ENCODE data around the gene ARHGEF18. TPM values are rescaled to one million over a fixed set of nuclear protein-coding genes. Genes with fewer than 3 reads are reported as not detected.
A peak's percentile ranks its signal among the peaks of the same experiment; 100 is the strongest.

ARHGEF18 gene
- total RNA-seq, 2 donors from 2014 or later, result 47.8 to 58.6 TPM

- Mint-ChIP-seq H3K27ac (peak overlapping the region; percentile 99), H3K4me1 (peaks cover 11% of the 10 kb centered on the region), H3K9me3 (no peaks in the 10 kb centered on the region), H3K36me3 (ENCODE audit: low read depth) (peaks cover 62% of the 10 kb centered on the region), H3K27me3 (no peaks in the 10 kb centered on the region), H3K4me3 (peak overlapping the region; percentile 90)
- peak; percentile 64 for ATAC-seq (replicated peaks)
Observed at GRCh38 chr19:7386308-7386707, 37.6 kb downstream of the ARHGEF18 start.

- H3K36me3 Mint-ChIP-seq (ENCODE audit: low read depth), result peaks cover 67% of the 10 kb centered on the region
- no peaks in the 10 kb centered on the region for H3K27me3 Mint-ChIP-seq
- H3K9me3 Mint-ChIP-seq, result no peaks in the 10 kb centered on the region
- peak overlapping the region; percentile 90 for H3K4me3 Mint-ChIP-seq
- H3K27ac Mint-ChIP-seq, result peak overlapping the region; percentile 99
- ATAC-seq (replicated peaks), result no peak
- peaks cover 11% of the 10 kb centered on the region for H3K4me1 Mint-ChIP-seq
Observed at GRCh38 chr19:7386769-7387168, 38.0 kb downstream of the ARHGEF18 start.

DNA sequence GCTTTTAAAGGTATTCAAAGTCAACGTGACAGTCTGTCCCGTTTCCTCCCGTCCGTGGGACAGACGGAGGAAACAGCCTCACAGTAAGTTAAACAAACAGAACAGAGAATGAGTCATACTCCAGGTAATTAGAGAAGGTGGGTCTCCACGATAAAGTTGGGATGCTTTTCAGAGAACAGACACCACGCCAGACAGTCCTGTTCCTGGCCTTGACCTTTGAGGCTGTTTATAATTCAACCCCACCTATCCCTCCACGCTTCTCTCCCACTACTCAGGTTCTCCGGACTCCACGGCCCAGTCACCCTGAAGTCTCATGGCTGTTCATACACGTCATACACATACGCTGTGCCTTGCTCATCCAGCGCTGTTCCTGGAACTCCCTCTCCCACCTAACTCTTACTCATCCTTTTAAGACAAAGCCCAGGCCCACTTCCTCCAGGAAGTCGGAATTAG, 42.5 kb downstream of the ARHGEF18 start:
- Mint-ChIP-seq H3K9me3 (no peaks in the 10 kb centered on the region), H3K4me3 (peak overlapping the region; percentile 38), H3K4me1 (peaks cover 16% of the 10 kb centered on the region), H3K36me3 (ENCODE audit: low read depth) (peaks cover 49% of the 10 kb centered on the region), H3K27me3 (no peaks in the 10 kb centered on the region), H3K27ac (peak overlapping the region; percentile 35)
- ATAC-seq (replicated peaks), result no peak

GRCh38 chr19:7393459-7393858, 44.7 kb downstream of the ARHGEF18 start:
- peak overlapping the region; percentile 91 for H3K4me3 Mint-ChIP-seq
- peaks cover 46% of the 10 kb centered on the region for H3K36me3 Mint-ChIP-seq (ENCODE audit: low read depth)

GRCh38 chr19:7393939-7394730, 45.4 kb downstream of the ARHGEF18 start:
- no peak for ATAC-seq (replicated peaks)
- Mint-ChIP-seq H3K27ac (peak overlapping the region; percentile 68), H3K4me3 (peak overlapping the region; percentile 91), H3K4me1 (peaks cover 19% of the 10 kb centered on the region), H3K9me3 (no peaks in the 10 kb centered on the region), H3K36me3 (ENCODE audit: low read depth) (peaks cover 48% of the 10 kb centered on the region), H3K27me3 (no peaks in the 10 kb centered on the region)

More at GRCh38 chr19:7393459-7393858, 44.7 kb downstream of the ARHGEF18 start:
- no peaks in the 10 kb centered on the region for H3K9me3 Mint-ChIP-seq
- peak overlapping the region; percentile 68 for H3K27ac Mint-ChIP-seq
- ATAC-seq (replicated peaks), result no peak
- peaks cover 13% of the 10 kb centered on the region for H3K4me1 Mint-ChIP-seq
- no peaks in the 10 kb centered on the region for H3K27me3 Mint-ChIP-seq

DNA sequence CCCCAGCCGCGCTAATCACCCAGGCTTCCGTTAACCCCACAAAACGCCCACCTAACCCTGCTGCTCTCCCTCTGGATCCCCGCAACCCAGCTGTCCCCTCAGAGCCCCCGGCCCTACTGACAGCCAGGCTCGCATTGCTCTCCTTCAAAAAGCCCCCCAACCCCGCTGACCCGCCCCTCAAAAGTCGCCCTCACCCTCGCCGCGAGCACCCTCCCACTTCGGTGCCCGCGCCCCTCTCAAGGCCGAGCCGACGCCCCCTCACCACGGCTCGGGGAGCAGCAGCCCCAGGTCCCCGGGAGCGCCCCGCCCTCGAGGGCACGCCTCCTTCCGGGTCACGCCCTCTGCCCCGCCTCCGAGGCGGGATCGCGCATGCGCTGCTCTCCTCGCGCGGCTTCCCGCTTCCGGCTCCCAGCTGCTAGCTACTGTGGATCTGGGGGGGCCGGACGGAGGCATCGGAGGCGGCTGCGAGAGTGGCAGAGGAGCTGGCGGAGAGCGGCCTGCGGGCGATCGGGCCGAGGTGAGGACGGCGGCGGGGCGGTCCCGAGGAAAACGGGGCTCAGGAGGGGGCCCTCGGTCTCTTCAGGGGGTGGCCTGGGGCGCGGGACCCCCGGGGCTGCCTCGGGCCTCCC, 46.1 kb downstream of the ARHGEF18 start:
- Mint-ChIP-seq H3K27ac (peak overlapping the region; percentile 68), H3K27me3 (no peaks in the 10 kb centered on the region), H3K9me3 (no peaks in the 10 kb centered on the region)

DNA sequence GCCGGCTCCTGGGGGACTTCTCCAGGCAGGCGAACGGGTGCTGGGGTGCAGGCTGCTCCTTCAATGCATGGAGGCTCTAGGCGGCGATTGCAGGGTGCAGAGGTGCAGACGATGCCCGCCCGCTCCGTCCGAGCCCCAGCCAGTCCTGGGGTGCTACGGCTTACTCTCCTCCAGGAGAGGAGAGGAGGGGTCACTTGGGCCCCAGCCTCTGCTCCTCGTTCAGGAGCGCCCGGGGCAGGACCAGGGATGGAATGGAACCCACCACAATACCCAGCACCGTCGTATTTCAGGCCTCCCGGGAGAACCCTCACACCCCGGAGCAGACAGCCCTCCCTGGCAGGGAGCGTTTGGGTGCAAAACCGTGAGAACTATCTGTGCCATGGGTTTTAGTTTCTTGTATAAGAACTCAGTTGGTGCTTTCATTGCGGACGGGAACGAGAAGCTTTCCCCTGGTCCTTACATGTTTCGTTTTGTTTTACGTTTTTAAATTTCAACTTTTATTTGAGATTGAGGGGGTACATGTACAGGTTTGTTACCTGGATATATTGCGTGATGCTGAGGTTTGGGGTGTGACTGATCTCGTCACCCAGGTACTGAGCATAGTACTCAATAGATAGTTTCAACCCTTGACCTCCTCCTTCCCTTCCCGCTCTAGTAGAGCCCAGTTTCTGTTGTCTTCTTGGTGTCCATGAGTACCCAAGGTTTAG, 46.8 kb downstream of the ARHGEF18 start:
- peak; percentile 46 for ATAC-seq (replicated peaks)
- H3K36me3 Mint-ChIP-seq (ENCODE audit: low read depth), result peaks cover 50% of the 10 kb centered on the region
- peak overlapping the region; percentile 68 for H3K27ac Mint-ChIP-seq
- no peaks in the 10 kb centered on the region for H3K27me3 Mint-ChIP-seq
- H3K4me3 Mint-ChIP-seq, result peak overlapping the region; percentile 91
- H3K9me3 Mint-ChIP-seq, result no peaks in the 10 kb centered on the region
- H3K4me1 Mint-ChIP-seq, result peaks cover 19% of the 10 kb centered on the region

More for the DNA sequence above, 46.1 kb downstream of the ARHGEF18 start:
- peaks cover 19% of the 10 kb centered on the region for H3K4me1 Mint-ChIP-seq
- H3K4me3 Mint-ChIP-seq, result peak overlapping the region; percentile 91
- ATAC-seq (replicated peaks), result peak; percentile 92
- H3K36me3 Mint-ChIP-seq (ENCODE audit: low read depth), result peaks cover 48% of the 10 kb centered on the region

- H3K9me3 Mint-ChIP-seq, result no peaks in the 10 kb centered on the region
- peak overlapping the region; percentile 32 for H3K4me3 Mint-ChIP-seq
- no peak overlapping the region for H3K27ac Mint-ChIP-seq
- H3K36me3 Mint-ChIP-seq (ENCODE audit: low read depth), result peaks cover 59% of the 10 kb centered on the region
- ATAC-seq (replicated peaks), result no peak
- no peaks in the 10 kb centered on the region for H3K27me3 Mint-ChIP-seq
- peaks cover 24% of the 10 kb centered on the region for H3K4me1 Mint-ChIP-seq
Observed at GRCh38 chr19:7397687-7398086, 49.0 kb downstream of the ARHGEF18 start.

Other genes starting within 250 kb of the ARHGEF18 start
- gene INSR, start 54.5 kb upstream of the ARHGEF18 start, total RNA-seq, result 1 to 10 TPM in 1 of 2 donors, under 1 TPM in 1; 0.69 to 5.0 TPM
- under 1 TPM in 1 of 2 donors, not detected in 1; 0.66 TPM for gene PEX11G, start 140.1 kb downstream of the ARHGEF18 start, total RNA-seq
- 1 to 10 TPM; 2.9 to 3.1 TPM for gene ZNF358, start 167.2 kb downstream of the ARHGEF18 start, total RNA-seq
- gene MCOLN1, start 173.7 kb downstream of the ARHGEF18 start, total RNA-seq, result 10 to 100 TPM; 10.0 to 15.3 TPM
- gene PNPLA6, start 186.8 kb downstream of the ARHGEF18 start, total RNA-seq, result 100 to 1,000 TPM; 146 to 163 TPM
- under 1 TPM; 0.11 to 0.37 TPM for gene CAMSAP3, start 246.9 kb downstream of the ARHGEF18 start, total RNA-seq